Pancreas (tissue), 10 donors: ENCODE data around the gene PMEPA1. TPM values are rescaled to one million over a fixed set of nuclear protein-coding genes. Genes with fewer than 3 reads are reported as not detected.

Source experiments
- ATAC-seq, 4 donors: fragments of 200-7000 bp; cut with Tn5 transposase; one replicate each; pipeline versions ENCODE4 v1.8.0 to v1.9.1; 2020; ENCODE audit warnings: mild to moderate bottlenecking in 4 of 4, moderate library complexity in 4 of 4
- DNase-seq, 6 donors: peaks; one replicate each; pipeline ENCODE4 v3.0.0-alpha.2; 2020
- FAIRE-seq: peaks from 2 replicates; lab custom pipeline; 2012; peaks lifted over from hg19 to GRCh38; lab: Jason Lieb, UNC
- H3K27ac ChIP-seq, 4 donors: fragments of 200-600 bp; sonication (generic); 1 replicate in 3 of 4; 2 replicates in 1 of 4; pipeline versions ENCODE4 v1.5.0 to v1.8.0; 2020
- H3K27me3 ChIP-seq, 4 donors: fragments of 200-600 bp; one replicate each; pipeline ENCODE4 v1.8.0; 2021
- H3K36me3 ChIP-seq, 3 donors: fragments of 200-600 bp; sonication (generic) in 1 of 3; one replicate each; pipeline versions ENCODE4 v1.5.0 to v1.8.0; 2020 to 2021
- H3K4me1 ChIP-seq, 3 donors: fragments of 200-600 bp; one replicate each; pipeline ENCODE4 v1.8.0; 2021
- H3K4me3 ChIP-seq, 4 donors: fragments of 200-600 bp; sonication (generic) in 2 of 4; one replicate each; pipeline versions ENCODE4 v1.5.0 to v1.8.0; 2020 to 2021
- H3K9me3 ChIP-seq, 4 donors: fragments of 200-600 bp; one replicate each; pipeline ENCODE4 v1.8.0; 2021
- WGBS, 2 donors: extraction: QIAGEN DNeasy Blood & Tissue Kit; methylation state at CpG; one replicate each; pipeline ENCODE4 v1.1.7; 2013; 5-methylcytosine and 5-hydroxymethylcytosine counted together
- intact Hi-C, 3 donors: fragments of 100-400 bp; cut with DNase I; formaldehyde crosslinking; loops; one replicate each; pipeline versions ENCODE4 v1.11.1 to v1.14.2; 2022
- polyA plus RNA-seq, 2 donors: library from polyadenylated mRNA; stranded (reverse); fragments of 200-250 nt; gene quantifications; one replicate each; pipeline ENCODE4 v1.2.3, GENCODE V29; 2013
- total RNA-seq, 6 donors: library from RNA; stranded (reverse); fragmentation: NEBNext Ultra II Directional in 4 of 6; extraction: Animal tissue kit (Norgen Biotek cat#: 25700) in 4 of 6; gene quantifications; one replicate each; pipeline versions ENCODE4 v1.2.1 to v1.2.4, GENCODE V29; 2021 to 2023
- TF ChIP-seq, protein P1 (sequence below), 4 donors: fragments of 200-600 bp; sonication (generic) in 3 of 4; IDR thresholded peaks; one replicate each; pipeline versions ENCODE4 v1.5.0 to v1.8.0; 2021; ENCODE audit warnings: antibody characterized with exemption in 4 of 4
- donor health status: healthy with polysubstance abuse.
- donor health status: DM: no; HTN: no; CAD: no; lungs with moderate emphysema.
- donor health status: DM: no; HTN: no; CAD: no.
- donor health status: control.
- donor health status: control.
- donor health status: Bipolar disorder and iron deficiency.
- donor health status: DM: yes; HTN: yes; CAD: no.
- donor health status: DM: no; HTN: no; CAD: no.
- donor health status: DM: no; HTN: no; CAD: no.
- donor health status: DM: yes; HTN: yes; CAD: no.

PMEPA1 gene
- total and polyA plus RNA-seq, 8 donors: 24.8 to 98.2 (median 33.6) TPM

DNA sequence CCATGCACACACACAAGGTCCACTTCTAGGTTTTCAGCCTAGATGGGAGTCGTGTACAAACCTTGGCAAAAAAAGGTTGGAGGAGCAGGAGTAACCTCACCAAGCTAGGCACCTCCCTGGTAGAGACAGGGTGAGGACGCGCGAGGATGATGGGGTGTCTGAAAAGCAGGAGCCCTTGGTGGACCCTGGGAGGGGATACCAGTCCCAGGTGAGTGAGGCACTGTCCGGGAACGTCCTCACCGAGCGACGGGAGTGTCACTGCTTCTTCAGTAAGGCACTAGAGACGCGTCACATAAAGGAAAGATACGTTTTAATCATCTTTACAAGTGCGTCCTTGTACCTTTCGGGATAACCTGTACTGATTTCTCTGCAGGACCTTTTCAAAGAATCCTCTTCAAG, 60.2 kb downstream of the PMEPA1 start:
- TF ChIP-seq, protein P1, sequence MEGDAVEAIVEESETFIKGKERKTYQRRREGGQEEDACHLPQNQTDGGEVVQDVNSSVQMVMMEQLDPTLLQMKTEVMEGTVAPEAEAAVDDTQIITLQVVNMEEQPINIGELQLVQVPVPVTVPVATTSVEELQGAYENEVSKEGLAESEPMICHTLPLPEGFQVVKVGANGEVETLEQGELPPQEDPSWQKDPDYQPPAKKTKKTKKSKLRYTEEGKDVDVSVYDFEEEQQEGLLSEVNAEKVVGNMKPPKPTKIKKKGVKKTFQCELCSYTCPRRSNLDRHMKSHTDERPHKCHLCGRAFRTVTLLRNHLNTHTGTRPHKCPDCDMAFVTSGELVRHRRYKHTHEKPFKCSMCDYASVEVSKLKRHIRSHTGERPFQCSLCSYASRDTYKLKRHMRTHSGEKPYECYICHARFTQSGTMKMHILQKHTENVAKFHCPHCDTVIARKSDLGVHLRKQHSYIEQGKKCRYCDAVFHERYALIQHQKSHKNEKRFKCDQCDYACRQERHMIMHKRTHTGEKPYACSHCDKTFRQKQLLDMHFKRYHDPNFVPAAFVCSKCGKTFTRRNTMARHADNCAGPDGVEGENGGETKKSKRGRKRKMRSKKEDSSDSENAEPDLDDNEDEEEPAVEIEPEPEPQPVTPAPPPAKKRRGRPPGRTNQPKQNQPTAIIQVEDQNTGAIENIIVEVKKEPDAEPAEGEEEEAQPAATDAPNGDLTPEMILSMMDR (IDR thresholded peaks at IDR 0.05): no peak
- DNase-seq: no peak
- Histone ChIP-seq H3K27ac (no peak overlapping the region), H3K9me3 (no peaks in the 10 kb centered on the region), H3K4me3 (no peak overlapping the region), H3K4me1 (no peaks in the 10 kb centered on the region), H3K27me3 (no peaks in the 10 kb centered on the region), H3K36me3 (peaks cover 0 to 21% (median 3%) of the 10 kb centered on the region in 3 donors)
- FAIRE-seq: no peak
- ATAC-seq: no peak
- 68 to 81% methylated on average over 14 of the region's 14 CpGs for WGBS, 2 donors
- intact Hi-C loops: loop anchor here (10.0 kb wide), 3 partner anchors 315 to 525 kb away; no protein-coding TSS in a partner anchor

DNA sequence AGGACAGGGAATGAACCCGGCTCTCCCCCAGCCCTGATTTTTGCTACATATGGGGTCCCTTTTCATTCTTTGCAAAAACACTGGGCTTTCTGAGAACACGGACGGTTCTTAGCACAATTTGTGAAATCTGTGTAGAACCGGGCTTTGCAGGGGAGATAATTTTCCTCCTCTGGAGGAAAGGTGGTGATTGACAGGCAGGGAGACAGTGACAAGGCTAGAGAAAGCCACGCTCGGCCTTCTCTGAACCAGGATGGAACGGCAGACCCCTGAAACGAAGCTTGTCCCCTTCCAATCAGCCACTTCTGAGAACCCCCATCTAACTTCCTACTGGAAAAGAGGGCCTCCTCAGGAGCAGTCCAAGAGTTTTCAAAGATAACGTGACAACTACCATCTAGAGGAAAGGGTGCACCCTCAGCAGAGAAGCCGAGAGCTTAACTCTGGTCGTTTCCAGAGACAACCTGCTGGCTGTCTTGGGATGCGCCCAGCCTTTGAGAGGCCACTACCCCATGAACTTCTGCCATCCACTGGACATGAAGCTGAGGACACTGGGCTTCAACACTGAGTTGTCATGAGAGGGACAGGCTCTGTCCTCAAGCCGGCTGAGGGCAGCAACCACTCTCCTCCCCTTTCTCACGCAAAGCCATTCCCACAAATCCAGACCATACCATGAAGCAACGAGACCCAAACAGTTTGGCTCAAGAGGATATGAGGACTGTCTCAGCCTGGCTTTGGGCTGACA, 60.8 kb downstream of the PMEPA1 start:
- 53 to 65% methylated on average over 15 of the region's 15 CpGs for WGBS, 2 donors
- Histone ChIP-seq H3K9me3 (no peaks in the 10 kb centered on the region), H3K27ac (no peak overlapping the region), H3K4me1 (no peaks in the 10 kb centered on the region), H3K36me3 (peaks cover 0 to 21% (median 3%) of the 10 kb centered on the region in 3 donors), H3K27me3 (no peaks in the 10 kb centered on the region), H3K4me3 (no peak overlapping the region)
- DNase-seq (no peak), ATAC-seq (no peak), FAIRE-seq (no peak)
- TF ChIP-seq, protein P1 (IDR thresholded peaks at IDR 0.05): no peak
- intact Hi-C loops: no loop called here

DNA sequence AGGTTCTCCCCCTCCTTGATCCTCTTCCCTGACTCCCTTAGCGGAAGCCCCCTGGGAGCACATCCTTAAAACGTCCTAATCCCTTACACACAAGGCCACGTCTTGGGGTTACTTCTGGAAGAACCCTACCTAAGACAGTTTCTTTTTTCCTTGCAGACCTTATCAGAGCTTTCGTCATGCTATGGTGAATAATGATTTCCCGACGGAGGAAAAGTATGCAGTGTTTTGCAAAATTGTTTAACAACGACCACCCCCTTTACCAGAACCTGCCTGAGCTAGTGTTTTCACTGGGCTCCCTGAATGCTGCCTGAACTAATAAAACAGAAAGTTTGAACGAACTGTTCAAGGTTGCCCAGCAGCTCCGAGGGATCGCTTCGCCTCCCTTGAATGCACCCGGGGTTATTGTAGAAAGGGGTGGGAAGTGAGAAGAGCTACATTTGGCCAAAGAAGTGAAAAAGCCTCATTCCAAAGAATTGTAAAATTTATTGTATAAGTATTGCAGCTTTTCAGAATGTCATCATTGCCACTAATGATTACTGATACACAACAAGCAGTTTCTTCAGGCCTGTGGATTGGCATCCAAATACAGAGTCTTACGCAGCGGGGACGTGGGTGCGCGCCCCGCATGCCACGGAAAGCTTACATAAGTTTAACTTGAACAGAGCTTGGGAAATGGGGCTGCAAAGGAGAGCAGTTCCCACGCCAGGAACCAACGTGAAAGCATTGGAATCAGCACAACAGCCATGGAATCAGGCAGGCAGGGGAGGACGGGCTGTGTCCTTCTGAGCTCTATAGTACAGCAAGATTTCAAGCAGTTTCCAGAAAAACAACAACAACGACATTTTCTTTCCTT, 61.7 kb downstream of the PMEPA1 start:
- no peak overlapping the region for H3K27ac ChIP-seq
- ATAC-seq (no peak), FAIRE-seq (no peak), DNase-seq (no peak)
- no peaks in the 10 kb centered on the region for H3K4me1 ChIP-seq
- no peaks in the 10 kb centered on the region for H3K9me3 ChIP-seq
- TF ChIP-seq, protein P1 (IDR thresholded peaks at IDR 0.05): no peak
- no peaks in the 10 kb centered on the region for H3K27me3 ChIP-seq
- intact Hi-C loops: no loop called here
- whole genome bisulfite sequencing, 2 donors: 59 to 68% methylated on average over 23 of the region's 23 CpGs
- H3K36me3 ChIP-seq: peaks cover 0 to 14% (median 3%) of the 10 kb centered on the region in 3 donors
- H3K4me3 ChIP-seq: no peak overlapping the region

DNA sequence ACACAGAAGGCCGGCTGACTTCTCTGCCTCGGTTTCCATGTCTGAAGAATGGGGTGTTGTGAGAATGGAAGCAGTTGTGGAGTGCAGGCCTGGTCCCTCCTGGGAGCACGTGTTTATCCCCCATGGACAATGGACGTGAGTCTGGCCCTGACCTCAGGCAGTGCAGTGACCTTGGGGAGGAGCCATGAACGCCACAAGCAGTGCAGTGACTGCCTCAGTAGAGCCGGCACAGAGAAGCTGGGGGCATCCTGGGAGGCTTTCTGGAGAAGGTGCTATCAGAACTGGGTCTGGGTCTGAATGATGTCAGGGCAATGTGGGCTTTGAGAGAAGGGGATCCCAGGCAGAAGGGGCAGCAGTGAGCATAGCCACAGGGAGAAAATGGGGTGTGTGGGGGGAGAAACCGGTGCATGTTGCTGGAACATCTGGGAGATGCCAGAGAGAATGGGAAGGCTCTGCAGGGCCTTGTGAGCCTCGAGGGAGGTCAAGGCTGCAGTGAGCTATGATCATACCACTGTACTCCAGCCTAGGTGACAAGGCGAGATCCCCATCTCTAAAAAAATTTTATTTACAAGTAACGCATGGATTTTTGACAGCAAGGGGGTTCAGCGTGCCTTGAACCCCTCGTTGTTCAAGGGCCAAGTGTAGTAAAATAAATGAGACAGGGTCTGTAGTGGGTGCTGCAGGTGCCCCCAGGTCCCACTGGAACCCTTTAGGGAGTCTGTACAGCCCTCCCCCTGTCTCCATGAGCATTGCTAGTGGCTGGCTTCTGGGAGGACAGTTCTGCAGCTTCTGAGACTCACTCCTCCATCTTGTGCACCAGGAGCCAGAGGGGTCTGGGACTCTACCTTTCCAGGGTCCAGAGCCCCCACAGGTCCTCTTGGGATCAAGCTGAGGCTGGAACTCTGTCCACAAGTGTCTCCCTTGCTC, 62.5 kb downstream of the PMEPA1 start:
- intact Hi-C loops: no loop called here
- DNase-seq (no peak), ATAC-seq (no peak), FAIRE-seq (no peak)
- H3K4me3 ChIP-seq: no peak overlapping the region
- H3K9me3 ChIP-seq: no peaks in the 10 kb centered on the region
- no peaks in the 10 kb centered on the region for H3K4me1 ChIP-seq
- 53 to 60% methylated on average over 12 of the region's 12 CpGs for WGBS, 2 donors
- peaks cover 0 to 7% (median 3%) of the 10 kb centered on the region in 3 donors for H3K36me3 ChIP-seq
- H3K27me3 ChIP-seq: no peaks in the 10 kb centered on the region
- TF ChIP-seq, protein P1 (IDR thresholded peaks at IDR 0.05): no peak
- H3K27ac ChIP-seq: no peak overlapping the region
